GM12878 (cell line): ENCODE results near the gene EMP2. TPM values are rescaled to one million over a fixed set of nuclear protein-coding genes. Genes with fewer than 3 reads are reported as not detected.

Source experiments
- ATAC-seq: fragments of 200-7000 bp; cut with Tn5 transposase; 3 replicates; pipeline ENCODE4 v1.9.1; 2020; ENCODE audit warnings: mild to moderate bottlenecking, moderate library complexity
- BruUV-seq: library from RNA; stranded (reverse); fragments of 400-500 nt; replicated peaks from 2 replicates; lab custom pipeline; 2021; lab: Mats Ljungman, UMichigan
- CTCF ChIA-PET: fragments of 300-600 bp; sonication (Branson Sonifier 250); formaldehyde crosslinking; extraction: SDS; loops from one replicate; lab custom pipeline; 2021; ENCODE audit warnings: inconsistent platforms; lab: Yijun Ruan, JAX
- POLR2A ChIA-PET: fragments of 350-600 bp; formaldehyde crosslinking; extraction: SDS; loops from one replicate; lab custom pipeline; 2021; ENCODE audit warnings: inconsistent platforms; lab: Charles Lee
- RAD21 ChIA-PET: fragments of 300-600 bp; sonication (Branson Sonifier 250); formaldehyde crosslinking; loops from one replicate; lab custom pipeline; 2023; ENCODE audit warnings: antibody characterized with exemption; ENCODE audit not compliant: unreplicated experiment; lab: Charles Lee
- SMC1A ChIA-PET: fragments of 300-600 bp; sonication (Branson Sonifier 250); formaldehyde crosslinking; loops from one replicate; lab custom pipeline; 2023; ENCODE audit not compliant: unreplicated experiment, uncharacterized antibody; lab: Charles Lee
- DNase-seq: peaks from one replicate; pipeline ENCODE4 v3.0.0-alpha.2; 2011; ENCODE audit warnings: low read depth, low spot score
- FAIRE-seq: peaks from 3 replicates; lab custom pipeline; 2011; peaks lifted over from hg19 to GRCh38; lab: Jason Lieb, UNC
- H2AFZ ChIP-seq: 2 replicates; pipeline ENCODE4 v1.6.0; 2011; ENCODE audit warnings: low read depth, low read length, control low read depth; ENCODE audit not compliant: control insufficient read depth
- H3K27ac ChIP-seq: 2 replicates; pipeline ENCODE4 v1.5.1; 2011; ENCODE audit warnings: control low read depth; ENCODE audit not compliant: control insufficient read depth, insufficient read depth
- H3K27me3 ChIP-seq, 2 experiments: replicated peaks in 1 of 2; 2 replicates each; pipeline versions ENCODE4 v1.6.0 to v1.6.1; 2011; ENCODE audit warnings: low read length in 1 of 2; ENCODE audit not compliant: control insufficient read depth in 2 of 2, insufficient read depth in 2 of 2
- H3K36me3 ChIP-seq, 2 experiments: 2 replicates each; pipeline ENCODE4 v1.5.1; 2011; ENCODE audit warnings: low read length in 1 of 2; ENCODE audit not compliant: control insufficient read depth in 2 of 2, insufficient read depth in 2 of 2
- H3K4me1 ChIP-seq: 2 replicates; pipeline ENCODE4 v1.6.1; 2011; ENCODE audit warnings: mild to moderate bottlenecking, low read length, moderate library complexity, mixed read lengths; ENCODE audit not compliant: control insufficient read depth, insufficient read depth
- H3K4me2 ChIP-seq: 2 replicates; pipeline ENCODE4 v1.6.0; 2011; ENCODE audit warnings: control low read depth; ENCODE audit not compliant: control insufficient read depth, insufficient read depth
- H3K4me3 ChIP-seq: fragments of 200-600 bp; sonication (generic); 2 replicates; pipeline ENCODE4 v1.5.1; 2016
- H3K79me2 ChIP-seq: 2 replicates; pipeline ENCODE4 v1.6.0; 2011; ENCODE audit warnings: low read length; ENCODE audit not compliant: control insufficient read depth, insufficient read depth
- H3K9ac ChIP-seq: 2 replicates; pipeline ENCODE4 v1.8.0; 2011; ENCODE audit warnings: low read length, control low read depth, mixed read lengths; ENCODE audit not compliant: control insufficient read depth, insufficient read depth
- H3K9me3 ChIP-seq: replicated peaks from 3 replicates; pipeline ENCODE4 v1.5.1; 2011; ENCODE audit warnings: mild to moderate bottlenecking, low read length; ENCODE audit not compliant: control insufficient read depth, insufficient read depth
- H4K20me1 ChIP-seq: 2 replicates; pipeline ENCODE4 v1.6.0; 2011; ENCODE audit not compliant: control insufficient read depth, insufficient read depth
- BCLAF1 ChIP-seq: fragments of 450-650 bp; IDR thresholded peaks from 2 replicates; pipeline ENCODE4 v1.6.1; 2017; ENCODE audit warnings: antibody characterized with exemption, mild to moderate bottlenecking, moderate library complexity
- CBX5 ChIP-seq: sonication (generic); IDR thresholded peaks from 2 replicates; pipeline ENCODE4 v1.6.1; 2016; ENCODE audit warnings: low read depth, moderate library complexity, mild to moderate bottlenecking, inconsistent platforms
- ELK1 ChIP-seq: IDR thresholded peaks from 2 replicates; pipeline ENCODE4 v1.6.1; 2012; ENCODE audit warnings: low read depth, low read length, improper control_type of control experiment
- HDAC2 ChIP-seq: fragments of 200-600 bp; sonication (generic); IDR thresholded peaks from 2 replicates; pipeline ENCODE4 v1.6.1; 2017
- KLF5 ChIP-seq: fragments of 450-650 bp; IDR thresholded peaks from 2 replicates; pipeline ENCODE4 v1.6.1; 2014; ENCODE audit warnings: mild to moderate bottlenecking; ENCODE audit not compliant: partially characterized antibody
- MEF2A ChIP-seq: IDR thresholded peaks from 2 replicates; pipeline ENCODE4 v1.6.1; 2011; ENCODE audit warnings: low read depth, mild to moderate bottlenecking, low read length, moderate library complexity; ENCODE audit not compliant: insufficient read depth
- MEF2B ChIP-seq: fragments of 450-650 bp; IDR thresholded peaks from 2 replicates; pipeline ENCODE4 v1.6.1; 2018; ENCODE audit warnings: mild to moderate bottlenecking, moderate library complexity; ENCODE audit not compliant: partially characterized antibody, poor library complexity, severe bottlenecking
- MTA3 ChIP-seq: IDR thresholded peaks from 2 replicates; pipeline ENCODE4 v1.6.1; 2012; ENCODE audit warnings: low read length, inconsistent platforms, borderline replicate concordance
- MYC ChIP-seq: IDR thresholded peaks from 2 replicates; pipeline ENCODE4 v1.6.1; 2011; ENCODE audit warnings: mild to moderate bottlenecking, low read length, moderate library complexity, inconsistent platforms; ENCODE audit not compliant: insufficient read depth, insufficient replicate concordance, insufficient read length, severe bottlenecking
- NR2C1 ChIP-seq: fragments of 450-650 bp; IDR thresholded peaks from 2 replicates; pipeline ENCODE4 v1.6.1; 2017; ENCODE audit warnings: antibody characterized with exemption, mild to moderate bottlenecking, moderate library complexity
- NRF1 ChIP-seq: conservative IDR thresholded peaks from 2 replicates; pipeline ENCODE4 v1.6.1; 2011; ENCODE audit warnings: mild to moderate bottlenecking, low read depth, low read length, improper control_type of control experiment
- RB1 ChIP-seq: fragments of 450-650 bp; formaldehyde crosslinking; IDR thresholded peaks from 2 replicates; pipeline ENCODE4 v1.6.1; 2017; ENCODE audit warnings: mild to moderate bottlenecking, borderline replicate concordance
- USF2 ChIP-seq: IDR thresholded peaks from 2 replicates; pipeline ENCODE4 v1.6.1; 2011; ENCODE audit warnings: low read depth, low read length, improper control_type of control experiment, borderline replicate concordance
- ZBTB33 ChIP-seq: fragments of 450-650 bp; IDR thresholded peaks from 2 replicates; pipeline ENCODE4 v1.6.1; 2017; ENCODE audit warnings: mild to moderate bottlenecking
- WGBS: methylation state at CpG from one replicate; pipeline ENCODE4 v1.1.6; 2016; ENCODE audit warnings: low lambda C conversion rate; ENCODE audit not compliant: insufficient replicate concordance, insufficient coverage; ENCODE audit errors: missing lambda C conversion rate; 5-methylcytosine and 5-hydroxymethylcytosine counted together
- in situ Hi-C: fragments of 300-500 bp; cut with MboI; formaldehyde crosslinking; loops from 9 replicates; pipeline ENCODE4 v1.14.3; 2018; ENCODE audit warnings: mixed read lengths
- intact Hi-C: fragments of 100-400 bp; cut with micrococcal nuclease; formaldehyde crosslinking; loops from one replicate; pipeline ENCODE4 v1.14.2; 2022; ENCODE audit not compliant: unreplicated experiment
- polyA plus RNA-seq, 11 experiments: library from polyadenylated mRNA; depleted of rRNA in 4 of 11; unstranded in 6 of 11; stranded (reverse) in 5 of 11; fragments of >200 nt; fragmentation: Nextera tagmentation in 4 of 11; fragmentation: Illumina TruSeq in 1 of 11; extraction: Ambion mirVana in 4 of 11; extraction: Trizol in 1 of 11; gene quantifications; 1 replicate in 1 of 11; 2 replicates in 10 of 11; pipeline versions ENCODE4 v1.2.1 to v1.2.3, GENCODE V29; 2011 to 2016; ENCODE audit warnings: inconsistent platforms in 2 of 11, missing spikeins in 2 of 11, low read depth in 1 of 11
- total RNA-seq, 4 experiments: library from RNA; depleted of rRNA in 3 of 4; stranded (reverse); fragments of >200 nt in 3 of 4; fragmentation: Illumina TruSeq in 1 of 4; extraction: Trizol in 1 of 4; gene quantifications; 2 replicates each; pipeline versions ENCODE4 v1.2.1 to v1.2.3, GENCODE V29; 2013 to 2021

Gene EMP2
- total and polyA plus RNA-seq, 10 of the 15 experiments (the other 5 are each of a cell fraction or from before 2014, with no cell fraction given): 0.41 to 10.4 (median 3.8) TPM

GRCh38 chr16:10497132-10498101, 83.0 kb downstream of the EMP2 start (continued):
- TF ChIP-seq USF2: no peak

- RAD21 ChIA-PET: no interaction called here
- no peak overlapping the region for H3K4me2 ChIP-seq
- TF ChIP-seq NR2C1 (no peak), BCLAF1 (no peak), MYC (no peak), KLF5 (peak; percentile 51), NRF1 (no peak), MEF2A (no peak), MEF2B (no peak), MTA3 (no peak), RB1 (no peak), HDAC2 (no peak), ZBTB33 (peak; percentile 67; the same call in 1 of the 2 replicates), CBX5 (peak; percentile 56; the same call in 1 of the 2 replicates), ELK1 (no peak)
Measured at GRCh38 chr16:10495031-10495345, 85.4 kb downstream of the EMP2 start.

More at GRCh38 chr16:10495031-10495345, 85.4 kb downstream of the EMP2 start:
- H3K9me3 ChIP-seq: peaks cover 3% of the 10 kb centered on the region; the same call in 2 of the 3 replicates
- no peak overlapping the region for H3K9ac ChIP-seq
- DNase-seq: no peak
- ATAC-seq: no peak
- BruUV-seq: no TSS peak
- no peaks in the 10 kb centered on the region for H3K79me2 ChIP-seq
- no peak overlapping the region for H2AFZ ChIP-seq
- H4K20me1 ChIP-seq: no peaks in the 10 kb centered on the region
- CTCF ChIA-PET: interaction anchor here (1.2 kb wide), 1 partner anchor 26 kb away, joined by 3 read pairs; no protein-coding TSS in a partner anchor
- POLR2A ChIA-PET: no interaction called here
- in situ Hi-C loops (no loop called here), intact Hi-C loops (no loop called here)
- no peak for FAIRE-seq
- no peaks in the 10 kb centered on the region for H3K4me1 ChIP-seq
- no peaks in the 10 kb centered on the region for H3K36me3 ChIP-seq
- no peak overlapping the region for H3K4me3 ChIP-seq
- SMC1A ChIA-PET: interaction anchor here (1.6 kb wide), 1 partner anchor 67 kb away, joined by 3 read pairs; no protein-coding TSS in a partner anchor
- H3K27ac ChIP-seq: no peak overlapping the region
- H3K27me3 ChIP-seq: no peaks in the 10 kb centered on the region
- WGBS: 38% methylated on average over 6 of the region's 6 CpGs
